ENCODE results near the gene IL2RA. TPM values are rescaled to one million over a fixed set of nuclear protein-coding genes. Genes with fewer than 3 reads are reported as not detected.
"Not testable (repeated sequence)": the region's sequence is repeated elsewhere in the genome, so short reads cannot be mapped to it uniquely, and the experiment has no call there.

IL2RA gene
- total and polyA plus RNA-seq, 10 donors, result 3.5 to 78.7 (median 15.4) TPM

GRCh38 chr10:6108072-6108471, 45.9 kb upstream of the IL2RA start:
- H3K4me1 ChIP-seq, result peaks cover 5 to 42% (median 15%) of the 10 kb centered on the region in 6 donors
- intact Hi-C loops (cut with DNase I; ENCODE audit: low total_unique reads), result loop anchor here (5.0 to 10.0 kb wide), 3 partner anchors 44 to 294 kb away; partner anchors contain the start of gene PFKFB3
- H3K27ac ChIP-seq, result no peak overlapping the region
- WGBS, 5 donors, result 86 to 92% (median 90%) methylated on average over 6 of the region's 6 CpGs
- peaks cover 5 to 100% (median 80%) of the 10 kb centered on the region in 6 donors for H3K36me3 ChIP-seq
- no peaks in the 10 kb centered on the region for H3K9me3 ChIP-seq
- H3K27me3 ChIP-seq (replicated peaks in 1 of 7), result no peaks in the 10 kb centered on the region
- no peak for DNase-seq
- TF ChIP-seq CTCF (IDR thresholded peaks at IDR 0.05 in 8 of 11, conservative IDR thresholded peaks at IDR 0.05 in 3 of 11), result no peak
- TF ChIP-seq POLR2A (IDR thresholded peaks at IDR 0.05), result no peak
- no peak for TF ChIP-seq POLR2AphosphoS5 (IDR thresholded peaks at IDR 0.05)
- H3K4me3 ChIP-seq, result no peak overlapping the region

- peaks cover 5 to 46% (median 15%) of the 10 kb centered on the region in 6 donors for H3K4me1 ChIP-seq
- peaks cover 2 to 100% (median 79%) of the 10 kb centered on the region in 6 donors for H3K36me3 ChIP-seq
- DNase-seq; H3K4me3 ChIP-seq; H3K9me3 ChIP-seq; H3K27ac ChIP-seq; H3K27me3 ChIP-seq (replicated peaks in 1 of 7): not testable (repeated sequence)
- intact Hi-C loops (cut with DNase I; ENCODE audit: low total_unique reads), result loop anchor here (5.0 to 10.0 kb wide), 3 partner anchors 45 to 295 kb away; partner anchors contain the start of gene PFKFB3
- WGBS, 5 donors, result 78 to 94% (median 87%) methylated on average over 3 of the region's 3 CpGs
These were observed 45.4 kb upstream of the IL2RA start for GRCh38 chr10:6107616-6108015.

- peak overlapping the region in 7 of 8 donors; percentile 24 to 75 (median 46) for H3K27ac ChIP-seq
- no peaks in the 10 kb centered on the region for H3K27me3 ChIP-seq (replicated peaks in 1 of 7)
- no peak overlapping the region for H3K4me3 ChIP-seq
- TF ChIP-seq POLR2A (IDR thresholded peaks at IDR 0.05) (no peak), CTCF (IDR thresholded peaks at IDR 0.05 in 8 of 11, conservative IDR thresholded peaks at IDR 0.05 in 3 of 11) (no peak)
- intact Hi-C loops (cut with DNase I; ENCODE audit: low total_unique reads), result loop anchor here (10.0 kb wide), 1 partner anchor 101 kb away; the partner anchor contains the start of gene PFKFB3
- DNase-seq, result no peak
- peaks cover 0 to 48% (median 8%) of the 10 kb centered on the region in 6 donors for H3K4me1 ChIP-seq
- WGBS, 5 donors, result 71 to 78% (median 74%) methylated on average over 8 of the region's 8 CpGs
- H3K36me3 ChIP-seq, result peaks cover 0 to 100% (median 70%) of the 10 kb centered on the region in 6 donors
- no peaks in the 10 kb centered on the region for H3K9me3 ChIP-seq
These were observed 41.4 kb upstream of the IL2RA start for GRCh38 chr10:6103591-6103990.

- no peak overlapping the region for H3K4me3 ChIP-seq
- DNase-seq, result no peak
- H3K27ac ChIP-seq, result peak overlapping the region in 2 of 8 donors; percentile 2 to 75
- H3K9me3 ChIP-seq, result no peaks in the 10 kb centered on the region
- no peaks in the 10 kb centered on the region for H3K27me3 ChIP-seq (replicated peaks in 1 of 7)
- 88 to 96% (median 93%) methylated on average over 8 of the region's 8 CpGs for WGBS, 5 donors
- intact Hi-C loops (cut with DNase I; ENCODE audit: low total_unique reads), result loop anchor here (10.0 kb wide), 1 partner anchor 103 kb away; the partner anchor contains the start of gene PFKFB3
- peaks cover 0 to 100% (median 66%) of the 10 kb centered on the region in 6 donors for H3K36me3 ChIP-seq
- peaks cover 0 to 53% (median 10%) of the 10 kb centered on the region in 6 donors for H3K4me1 ChIP-seq
- TF ChIP-seq POLR2AphosphoS5 (IDR thresholded peaks at IDR 0.05) (no peak), CTCF (IDR thresholded peaks at IDR 0.05 in 8 of 11, conservative IDR thresholded peaks at IDR 0.05 in 3 of 11) (no peak), POLR2A (IDR thresholded peaks at IDR 0.05) (no peak)
These were observed 40.0 kb upstream of the IL2RA start for GRCh38 chr10:6102128-6102527.

Measured in spleen (tissue), 11 donors.